Left ventricle myocardium inferior (tissue), 1 donor: ENCODE data around the gene LRRC74B. TPM values are rescaled to one million over a fixed set of nuclear protein-coding genes. Genes with fewer than 3 reads are reported as not detected.

ENCODE experiments used
- DNase-seq: peaks from one replicate; pipeline ENCODE4 v3.0.0-alpha.2; 2020
- H3K27ac ChIP-seq: fragments of 200-600 bp; replicated peaks from 2 replicates; pipeline ENCODE4 v1.8.0; 2021
- H3K27me3 ChIP-seq: fragments of 200-600 bp; 2 replicates; pipeline ENCODE4 v1.8.0; 2021; ENCODE audit warnings: low read depth
- H3K36me3 ChIP-seq: fragments of 200-600 bp; 2 replicates; pipeline ENCODE4 v1.8.0; 2021
- H3K4me1 ChIP-seq: fragments of 200-600 bp; 2 replicates; pipeline ENCODE4 v1.8.0; 2021
- H3K4me3 ChIP-seq: fragments of 200-600 bp; 2 replicates; pipeline ENCODE4 v1.8.0; 2021; ENCODE audit warnings: mild to moderate bottlenecking, moderate library complexity
- H3K9me3 ChIP-seq: fragments of 200-600 bp; replicated peaks from 2 replicates; pipeline ENCODE4 v1.8.0; 2021
- intact Hi-C: fragments of 100-400 bp; cut with micrococcal nuclease; formaldehyde crosslinking; loops from one replicate; pipeline ENCODE4 v1.11.0; 2022
- total RNA-seq: library from RNA; stranded (reverse); fragmentation: NEBNext Ultra II Directional; extraction: Animal tissue kit (Norgen Biotek cat#: 25700); gene quantifications from one replicate; pipeline ENCODE4 v1.2.1, GENCODE V29; 2021
- TF ChIP-seq, protein P1 (sequence below): fragments of 200-600 bp; IDR thresholded peaks from 2 replicates; pipeline ENCODE4 v1.8.0; 2021; ENCODE audit warnings: antibody characterized with exemption, mild to moderate bottlenecking, borderline replicate concordance
- donor health status: DM: no; HTN: yes; CAD: no; lungs with severe emphysema.

LRRC74B gene
- total RNA-seq, 1 donor from 2014 or later, result not detected

DNA sequence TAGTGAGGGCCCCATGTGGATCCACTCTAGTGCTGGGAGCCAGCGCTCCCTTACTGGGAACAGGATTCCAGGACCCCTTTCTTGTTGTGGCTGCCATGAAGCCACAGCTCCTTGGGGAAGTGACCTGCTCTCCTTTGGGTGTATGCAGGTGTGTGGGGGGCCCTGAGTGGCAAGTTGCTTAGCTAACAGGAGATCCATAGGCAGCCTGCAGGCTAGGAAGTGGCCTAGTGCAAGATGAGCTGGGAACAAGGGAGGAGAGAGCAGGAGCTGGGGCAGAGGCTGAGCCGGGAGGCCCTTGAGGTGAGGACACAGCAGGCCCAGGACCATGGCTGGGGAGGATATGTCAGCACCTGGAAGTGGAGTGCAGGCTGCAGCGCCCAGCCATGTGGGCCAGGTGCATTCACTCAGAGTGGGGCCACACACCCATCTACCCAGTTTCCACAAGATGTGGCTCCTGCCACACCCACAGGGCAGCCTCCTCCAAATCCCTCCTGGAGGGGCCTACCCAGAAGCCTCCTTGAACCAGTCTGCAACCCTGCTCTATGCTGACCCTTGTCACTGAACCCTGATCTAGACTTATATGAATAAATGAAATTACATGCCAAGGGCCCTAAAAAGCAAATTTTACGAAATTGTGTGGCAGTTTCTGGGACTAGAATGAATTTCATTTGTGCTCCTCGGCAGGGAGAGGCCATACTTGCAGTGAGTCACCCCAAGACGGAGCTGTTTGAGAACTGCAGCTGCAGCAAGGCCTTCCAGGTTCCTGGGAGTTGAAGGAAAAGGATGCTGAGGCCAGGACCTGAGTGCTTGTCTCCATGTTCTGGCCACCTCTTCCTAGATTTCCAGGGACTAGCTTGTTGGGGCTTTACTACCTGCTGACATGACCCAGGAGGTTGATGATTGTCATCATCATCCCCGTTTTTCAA lies 47.1 kb upstream of the LRRC74B start:
- Histone ChIP-seq H3K4me1 (peaks cover 45% of the 10 kb centered on the region), H3K36me3 (peaks cover 52% of the 10 kb centered on the region), H3K4me3 (no peak overlapping the region), H3K9me3 (no peaks in the 10 kb centered on the region), H3K27me3 (no peaks in the 10 kb centered on the region), H3K27ac (no peak overlapping the region)
- no peak for DNase-seq
- intact Hi-C loops, result no loop called here
- TF ChIP-seq, protein P1, sequence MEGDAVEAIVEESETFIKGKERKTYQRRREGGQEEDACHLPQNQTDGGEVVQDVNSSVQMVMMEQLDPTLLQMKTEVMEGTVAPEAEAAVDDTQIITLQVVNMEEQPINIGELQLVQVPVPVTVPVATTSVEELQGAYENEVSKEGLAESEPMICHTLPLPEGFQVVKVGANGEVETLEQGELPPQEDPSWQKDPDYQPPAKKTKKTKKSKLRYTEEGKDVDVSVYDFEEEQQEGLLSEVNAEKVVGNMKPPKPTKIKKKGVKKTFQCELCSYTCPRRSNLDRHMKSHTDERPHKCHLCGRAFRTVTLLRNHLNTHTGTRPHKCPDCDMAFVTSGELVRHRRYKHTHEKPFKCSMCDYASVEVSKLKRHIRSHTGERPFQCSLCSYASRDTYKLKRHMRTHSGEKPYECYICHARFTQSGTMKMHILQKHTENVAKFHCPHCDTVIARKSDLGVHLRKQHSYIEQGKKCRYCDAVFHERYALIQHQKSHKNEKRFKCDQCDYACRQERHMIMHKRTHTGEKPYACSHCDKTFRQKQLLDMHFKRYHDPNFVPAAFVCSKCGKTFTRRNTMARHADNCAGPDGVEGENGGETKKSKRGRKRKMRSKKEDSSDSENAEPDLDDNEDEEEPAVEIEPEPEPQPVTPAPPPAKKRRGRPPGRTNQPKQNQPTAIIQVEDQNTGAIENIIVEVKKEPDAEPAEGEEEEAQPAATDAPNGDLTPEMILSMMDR, result no peak

DNA sequence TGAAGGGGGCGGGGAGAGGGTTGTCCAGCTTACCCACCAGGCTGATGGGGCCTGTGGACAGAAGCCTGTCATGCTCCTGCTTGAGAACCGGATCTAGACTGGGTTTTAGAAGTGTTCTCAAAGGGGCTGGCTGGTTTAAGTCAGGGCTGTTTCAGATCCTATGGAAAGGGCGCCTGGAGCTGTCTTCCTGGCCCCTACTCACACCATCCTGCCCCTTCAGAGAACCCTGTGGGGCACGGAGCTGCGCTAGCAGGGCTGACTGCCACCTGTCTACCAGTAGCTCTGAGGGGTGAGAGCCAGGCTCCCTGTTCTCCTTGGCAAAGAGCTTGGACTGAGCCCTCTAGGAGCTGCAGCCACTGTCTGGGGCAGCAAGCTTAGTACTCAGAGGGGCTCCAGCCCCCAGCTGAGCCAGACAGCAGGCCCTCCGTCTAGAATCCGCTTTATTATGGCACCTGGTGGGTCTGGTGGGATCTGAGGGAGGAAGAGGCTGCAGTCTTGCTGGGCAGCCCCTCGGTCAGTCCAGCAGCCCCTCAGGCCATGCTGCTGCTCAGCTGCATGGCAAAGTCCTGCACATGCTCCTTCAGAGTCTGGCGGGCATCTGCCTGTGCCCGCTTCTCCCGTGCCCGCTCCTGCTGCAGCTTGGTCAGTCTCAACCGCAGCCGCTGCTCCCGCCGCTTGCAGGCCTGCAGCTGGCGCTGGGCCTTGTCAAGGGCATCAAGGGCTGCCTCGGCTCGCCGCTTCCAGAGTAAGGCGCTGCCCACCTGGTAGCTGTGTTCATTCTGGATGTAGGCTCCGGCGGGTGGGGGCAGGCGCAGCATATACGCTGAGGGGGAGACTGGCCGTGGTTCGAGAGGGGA lies 46.2 kb upstream of the LRRC74B start:
- DNase-seq, result no peak
- Histone ChIP-seq H3K4me1 (peaks cover 49% of the 10 kb centered on the region), H3K27ac (no peak overlapping the region), H3K36me3 (peaks cover 43% of the 10 kb centered on the region), H3K9me3 (no peaks in the 10 kb centered on the region), H3K4me3 (peak overlapping the region; percentile 75), H3K27me3 (no peaks in the 10 kb centered on the region)
- TF ChIP-seq, protein P1, result no peak
- intact Hi-C loops, result no loop called here

DNA sequence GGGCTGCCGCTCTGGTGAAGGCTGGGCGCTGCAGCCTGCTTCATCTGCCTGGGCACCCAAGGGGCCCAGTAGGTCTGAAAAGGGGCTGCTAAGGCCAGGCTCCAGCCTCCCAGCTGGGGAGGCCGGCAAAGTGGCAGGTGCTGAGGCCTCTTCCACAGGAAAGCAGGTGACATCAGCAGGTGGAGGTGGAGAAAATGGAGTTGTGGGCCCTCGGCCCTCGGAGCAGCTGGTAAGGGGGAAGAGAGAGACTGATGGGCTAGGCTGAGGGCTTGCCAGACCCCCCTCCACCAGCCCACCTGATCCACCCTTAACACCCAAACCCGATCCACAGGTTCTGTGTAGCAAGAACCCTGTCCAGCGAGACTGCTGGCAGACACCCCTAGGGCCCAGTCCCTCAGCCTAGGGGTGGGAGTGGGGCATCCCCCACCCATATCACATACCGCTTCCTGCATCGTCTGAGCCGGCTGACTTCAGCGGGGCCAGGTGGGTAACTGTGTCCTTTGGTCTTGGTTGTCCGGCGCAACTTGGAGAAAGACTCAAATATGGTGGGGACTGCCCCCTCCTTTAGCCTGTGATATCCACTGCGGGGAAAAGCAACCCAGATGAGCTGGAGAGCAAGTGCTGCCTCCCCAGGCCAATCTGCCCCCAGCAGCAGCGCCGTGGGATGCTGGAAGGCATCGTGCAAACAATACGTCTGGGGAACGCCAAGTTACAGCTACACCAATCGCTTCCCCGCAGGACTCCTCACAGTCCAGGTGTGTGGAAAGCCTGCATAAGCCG lies 45.3 kb upstream of the LRRC74B start:
- DNase-seq, result no peak
- no peaks in the 10 kb centered on the region for H3K9me3 ChIP-seq
- H3K27me3 ChIP-seq, result no peaks in the 10 kb centered on the region
- H3K4me1 ChIP-seq, result peaks cover 49% of the 10 kb centered on the region
- intact Hi-C loops, result no loop called here
- H3K27ac ChIP-seq, result peak overlapping the region; percentile 99
- peaks cover 37% of the 10 kb centered on the region for H3K36me3 ChIP-seq
- TF ChIP-seq, protein P1, result no peak
- H3K4me3 ChIP-seq, result peak overlapping the region; percentile 75

DNA sequence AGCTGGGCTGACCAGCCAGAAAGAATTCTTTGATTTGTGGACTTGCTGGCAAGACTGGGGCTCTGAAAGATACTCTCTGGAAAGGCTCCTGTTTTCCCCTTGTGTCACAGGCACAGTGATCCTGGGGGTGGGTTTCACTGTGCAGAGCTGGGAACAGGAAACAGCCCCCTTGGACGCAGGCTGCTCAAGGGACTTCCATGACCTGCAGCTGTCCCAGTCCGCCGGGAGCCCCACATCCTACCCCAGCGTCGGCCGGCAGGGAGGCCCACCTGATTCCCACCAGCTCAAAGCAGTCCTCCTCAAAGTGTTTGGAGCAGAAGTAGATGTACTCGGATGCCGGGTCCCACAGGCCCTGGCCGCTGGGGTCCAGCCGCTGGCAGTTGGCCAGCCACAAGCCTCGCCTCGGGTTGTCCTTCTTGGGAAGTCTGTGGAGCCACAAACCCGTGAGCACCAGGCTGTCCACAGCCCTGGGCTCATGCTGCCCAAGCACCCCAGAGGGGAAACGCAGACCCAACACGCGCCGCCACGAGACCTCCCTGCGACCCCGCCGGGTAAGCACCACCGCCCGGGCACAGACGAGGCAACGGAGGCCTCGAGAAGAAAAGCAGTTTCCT lies 44.7 kb upstream of the LRRC74B start:
- no peaks in the 10 kb centered on the region for H3K27me3 ChIP-seq
- H3K9me3 ChIP-seq, result no peaks in the 10 kb centered on the region
- peak overlapping the region; percentile 75 for H3K4me3 ChIP-seq
- TF ChIP-seq, protein P1, result no peak
- H3K36me3 ChIP-seq, result peaks cover 34% of the 10 kb centered on the region
- no peak for DNase-seq
- intact Hi-C loops, result no loop called here
- H3K4me1 ChIP-seq, result peaks cover 49% of the 10 kb centered on the region
- H3K27ac ChIP-seq, result peak overlapping the region; percentile 99
